ENCODE measurements around the gene PUSL1.
A peak's percentile ranks its signal among the peaks of the same experiment; 100 is the strongest.

The PUSL1 gene

GRCh38 chr1:1340791-1341548 lies 32.6 kb downstream of the PUSL1 start:
- TF ChIP-seq SUZ12 (IDR thresholded peaks at IDR 0.05; ENCODE audit: extremely low read depth, insufficient read depth, insufficient read length) (no peak), YY1 (IDR thresholded peaks at IDR 0.05; ENCODE audit: insufficient read depth, insufficient read length) (no peak), ZNF274 (IDR thresholded peaks at IDR 0.05; ENCODE audit: low read depth, low read length) (no peak)
- H3K27me3 ChIP-seq (ENCODE audit: insufficient read depth, insufficient read length) = no peaks in the 10 kb centered on the region
- no peak for DNase-seq (ENCODE audit: low read depth, low spot score)
- H3K4me3 ChIP-seq (ENCODE audit: insufficient read length, low read depth) = no peak overlapping the region
- H3K9ac ChIP-seq (ENCODE audit: insufficient read length, low read depth) = no peak overlapping the region
- no peaks in the 10 kb centered on the region for H3K9me3 ChIP-seq (ENCODE audit: insufficient read depth, low read length)
- H3K36me3 ChIP-seq (ENCODE audit: insufficient read depth, insufficient read length, low read length) = peaks cover 47% of the 10 kb centered on the region
- H3K4me1 ChIP-seq (ENCODE audit: insufficient read depth, insufficient read length) = peaks cover 5% of the 10 kb centered on the region

- Histone ChIP-seq H3K9me3 (ENCODE audit: insufficient read depth, low read length) (no peaks in the 10 kb centered on the region), H3K9ac (ENCODE audit: insufficient read length, low read depth) (no peak overlapping the region), H3K27me3 (ENCODE audit: insufficient read depth, insufficient read length) (no peaks in the 10 kb centered on the region), H3K4me3 (ENCODE audit: insufficient read length, low read depth) (no peak overlapping the region), H3K4me1 (ENCODE audit: insufficient read depth, insufficient read length) (peaks cover 8% of the 10 kb centered on the region), H3K36me3 (ENCODE audit: insufficient read depth, insufficient read length, low read length) (peaks cover 43% of the 10 kb centered on the region)
- no peak for DNase-seq (ENCODE audit: low read depth, low spot score)
- TF ChIP-seq SUZ12 (IDR thresholded peaks at IDR 0.05; ENCODE audit: extremely low read depth, insufficient read depth, insufficient read length) (no peak), ZNF274 (IDR thresholded peaks at IDR 0.05; ENCODE audit: low read depth, low read length) (no peak), YY1 (IDR thresholded peaks at IDR 0.05; ENCODE audit: insufficient read depth, insufficient read length) (no peak)
Observed at GRCh38 chr1:1341549-1342021, 33.2 kb downstream of the PUSL1 start.

GRCh38 chr1:1342061-1342562 lies 33.7 kb downstream of the PUSL1 start:
- no peak for TF ChIP-seq YY1 (IDR thresholded peaks at IDR 0.05; ENCODE audit: insufficient read depth, insufficient read length)
- no peak for TF ChIP-seq ZNF274 (IDR thresholded peaks at IDR 0.05; ENCODE audit: low read depth, low read length)
- TF ChIP-seq SUZ12 (IDR thresholded peaks at IDR 0.05; ENCODE audit: extremely low read depth, insufficient read depth, insufficient read length) = no peak
- no peak for DNase-seq (ENCODE audit: low read depth, low spot score)
- peaks cover 39% of the 10 kb centered on the region for H3K36me3 ChIP-seq (ENCODE audit: insufficient read depth, insufficient read length, low read length)
- no peak overlapping the region for H3K4me3 ChIP-seq (ENCODE audit: insufficient read length, low read depth)
- H3K9me3 ChIP-seq (ENCODE audit: insufficient read depth, low read length) = no peaks in the 10 kb centered on the region
- H3K27me3 ChIP-seq (ENCODE audit: insufficient read depth, insufficient read length) = no peaks in the 10 kb centered on the region
- peaks cover 8% of the 10 kb centered on the region for H3K4me1 ChIP-seq (ENCODE audit: insufficient read depth, insufficient read length)
- no peak overlapping the region for H3K9ac ChIP-seq (ENCODE audit: insufficient read length, low read depth)

- Histone ChIP-seq H3K36me3 (ENCODE audit: insufficient read depth, insufficient read length, low read length) (peaks cover 34% of the 10 kb centered on the region), H3K27me3 (ENCODE audit: insufficient read depth, insufficient read length) (no peaks in the 10 kb centered on the region), H3K4me1 (ENCODE audit: insufficient read depth, insufficient read length) (peaks cover 8% of the 10 kb centered on the region), H3K4me3 (ENCODE audit: insufficient read length, low read depth) (no peak overlapping the region), H3K9ac (ENCODE audit: insufficient read length, low read depth) (no peak overlapping the region), H3K9me3 (ENCODE audit: insufficient read depth, low read length) (no peaks in the 10 kb centered on the region)
- TF ChIP-seq SUZ12 (IDR thresholded peaks at IDR 0.05; ENCODE audit: extremely low read depth, insufficient read depth, insufficient read length) = no peak
- TF ChIP-seq YY1 (IDR thresholded peaks at IDR 0.05; ENCODE audit: insufficient read depth, insufficient read length) = no peak
- TF ChIP-seq ZNF274 (IDR thresholded peaks at IDR 0.05; ENCODE audit: low read depth, low read length) = no peak
- no peak for DNase-seq (ENCODE audit: low read depth, low spot score)
Observed at GRCh38 chr1:1342584-1343115, 34.3 kb downstream of the PUSL1 start.

- H3K9me3 ChIP-seq (ENCODE audit: insufficient read depth, low read length) = no peaks in the 10 kb centered on the region
- no peaks in the 10 kb centered on the region for H3K27me3 ChIP-seq (ENCODE audit: insufficient read depth, insufficient read length)
- no peak for DNase-seq (ENCODE audit: low read depth, low spot score)
- no peak overlapping the region for H3K9ac ChIP-seq (ENCODE audit: insufficient read length, low read depth)
- peaks cover 27% of the 10 kb centered on the region for H3K36me3 ChIP-seq (ENCODE audit: insufficient read depth, insufficient read length, low read length)
- TF ChIP-seq ZNF274 (IDR thresholded peaks at IDR 0.05; ENCODE audit: low read depth, low read length) = no peak
- TF ChIP-seq SUZ12 (IDR thresholded peaks at IDR 0.05; ENCODE audit: extremely low read depth, insufficient read depth, insufficient read length) = no peak
- no peak for TF ChIP-seq YY1 (IDR thresholded peaks at IDR 0.05; ENCODE audit: insufficient read depth, insufficient read length)
- H3K4me3 ChIP-seq (ENCODE audit: insufficient read length, low read depth) = no peak overlapping the region
- peaks cover 8% of the 10 kb centered on the region for H3K4me1 ChIP-seq (ENCODE audit: insufficient read depth, insufficient read length)
Observed at GRCh38 chr1:1343811-1344421, 35.5 kb downstream of the PUSL1 start.

GRCh38 chr1:1344655-1345361 lies 36.4 kb downstream of the PUSL1 start:
- TF ChIP-seq YY1 (IDR thresholded peaks at IDR 0.05; ENCODE audit: insufficient read depth, insufficient read length) (no peak), SUZ12 (IDR thresholded peaks at IDR 0.05; ENCODE audit: extremely low read depth, insufficient read depth, insufficient read length) (no peak), ZNF274 (IDR thresholded peaks at IDR 0.05; ENCODE audit: low read depth, low read length) (no peak)
- no peaks in the 10 kb centered on the region for H3K27me3 ChIP-seq (ENCODE audit: insufficient read depth, insufficient read length)
- no peaks in the 10 kb centered on the region for H3K9me3 ChIP-seq (ENCODE audit: insufficient read depth, low read length)
- H3K9ac ChIP-seq (ENCODE audit: insufficient read length, low read depth) = peak overlapping the region; percentile 32
- no peak for DNase-seq (ENCODE audit: low read depth, low spot score)
- peaks cover 24% of the 10 kb centered on the region for H3K36me3 ChIP-seq (ENCODE audit: insufficient read depth, insufficient read length, low read length)
- no peak overlapping the region for H3K4me3 ChIP-seq (ENCODE audit: insufficient read length, low read depth)
- peaks cover 8% of the 10 kb centered on the region for H3K4me1 ChIP-seq (ENCODE audit: insufficient read depth, insufficient read length)
